Chondrocyte (in vitro differentiated cells): ENCODE data around the gene TCF7L2. TPM values are rescaled to one million over a fixed set of nuclear protein-coding genes. Genes with fewer than 3 reads are reported as not detected.

Experiments used
- DNase-seq: peaks from one replicate; pipeline ENCODE4 v3.0.0; 2021; ENCODE audit warnings: mixed read lengths, low spot score
- H3K27ac Mint-ChIP-seq: one replicate; pipeline ENCODE4 v1.8.0; 2021; ENCODE audit warnings: mild to moderate bottlenecking, moderate library complexity, mixed read lengths; ENCODE audit not compliant: unreplicated experiment
- H3K27me3 Mint-ChIP-seq: 2 replicates; pipeline ENCODE4 v1.8.0; 2021; ENCODE audit warnings: low read depth, mixed read lengths
- H3K36me3 Mint-ChIP-seq: 2 replicates; pipeline ENCODE4 v1.8.0; 2021; ENCODE audit warnings: low read depth, mixed read lengths
- H3K4me1 Mint-ChIP-seq: 2 replicates; pipeline ENCODE4 v1.8.0; 2021; ENCODE audit warnings: low read depth, mild to moderate bottlenecking, mixed read lengths
- H3K4me3 Mint-ChIP-seq: one replicate; pipeline ENCODE4 v1.8.0; 2021; ENCODE audit warnings: mild to moderate bottlenecking, moderate library complexity, mixed read lengths; ENCODE audit not compliant: unreplicated experiment
- H3K9me3 Mint-ChIP-seq: 2 replicates; pipeline ENCODE4 v1.8.0; 2021; ENCODE audit warnings: low read depth, mixed read lengths
- total RNA-seq: library from RNA; stranded (reverse); gene quantifications from 3 replicates; pipeline ENCODE4 v1.2.1, GENCODE V29; 2021
- TF ChIP-seq, protein P1 (sequence below): fragments of 200-600 bp; sonication (generic); IDR thresholded peaks from 2 replicates; pipeline ENCODE4 v1.5.0; 2021; ENCODE audit warnings: antibody characterized with exemption, mild to moderate bottlenecking, moderate library complexity

Gene TCF7L2
- total RNA-seq, 1 donor from 2014 or later = 30.9 TPM

DNA sequence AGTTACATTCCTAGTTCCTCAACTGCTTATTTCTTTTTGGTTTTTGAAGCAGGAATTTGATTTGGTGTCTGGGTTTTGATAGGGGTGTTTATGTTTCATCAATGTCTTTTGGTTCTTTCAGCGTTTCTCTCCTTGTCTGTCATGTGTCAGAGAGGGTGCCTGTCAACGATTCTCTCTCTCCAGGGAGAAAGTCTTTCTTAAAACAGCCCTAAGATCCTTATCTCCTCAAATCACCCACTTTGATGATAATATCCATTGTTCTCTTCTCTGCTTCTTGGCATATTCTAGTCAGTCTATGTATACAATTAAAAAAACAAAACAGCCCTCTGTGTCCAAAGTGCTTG, 77.2 kb downstream of the TCF7L2 start:
- H3K36me3 Mint-ChIP-seq = peaks cover 1% of the 10 kb centered on the region
- peak overlapping the region; percentile 87 for H3K27ac Mint-ChIP-seq
- H3K27me3 Mint-ChIP-seq = no peaks in the 10 kb centered on the region
- no peaks in the 10 kb centered on the region for H3K9me3 Mint-ChIP-seq
- peaks cover 62% of the 10 kb centered on the region for H3K4me1 Mint-ChIP-seq
- H3K4me3 Mint-ChIP-seq = peak overlapping the region; percentile 14
- DNase-seq = no peak
- TF ChIP-seq, protein P1, sequence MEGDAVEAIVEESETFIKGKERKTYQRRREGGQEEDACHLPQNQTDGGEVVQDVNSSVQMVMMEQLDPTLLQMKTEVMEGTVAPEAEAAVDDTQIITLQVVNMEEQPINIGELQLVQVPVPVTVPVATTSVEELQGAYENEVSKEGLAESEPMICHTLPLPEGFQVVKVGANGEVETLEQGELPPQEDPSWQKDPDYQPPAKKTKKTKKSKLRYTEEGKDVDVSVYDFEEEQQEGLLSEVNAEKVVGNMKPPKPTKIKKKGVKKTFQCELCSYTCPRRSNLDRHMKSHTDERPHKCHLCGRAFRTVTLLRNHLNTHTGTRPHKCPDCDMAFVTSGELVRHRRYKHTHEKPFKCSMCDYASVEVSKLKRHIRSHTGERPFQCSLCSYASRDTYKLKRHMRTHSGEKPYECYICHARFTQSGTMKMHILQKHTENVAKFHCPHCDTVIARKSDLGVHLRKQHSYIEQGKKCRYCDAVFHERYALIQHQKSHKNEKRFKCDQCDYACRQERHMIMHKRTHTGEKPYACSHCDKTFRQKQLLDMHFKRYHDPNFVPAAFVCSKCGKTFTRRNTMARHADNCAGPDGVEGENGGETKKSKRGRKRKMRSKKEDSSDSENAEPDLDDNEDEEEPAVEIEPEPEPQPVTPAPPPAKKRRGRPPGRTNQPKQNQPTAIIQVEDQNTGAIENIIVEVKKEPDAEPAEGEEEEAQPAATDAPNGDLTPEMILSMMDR = no peak

DNA sequence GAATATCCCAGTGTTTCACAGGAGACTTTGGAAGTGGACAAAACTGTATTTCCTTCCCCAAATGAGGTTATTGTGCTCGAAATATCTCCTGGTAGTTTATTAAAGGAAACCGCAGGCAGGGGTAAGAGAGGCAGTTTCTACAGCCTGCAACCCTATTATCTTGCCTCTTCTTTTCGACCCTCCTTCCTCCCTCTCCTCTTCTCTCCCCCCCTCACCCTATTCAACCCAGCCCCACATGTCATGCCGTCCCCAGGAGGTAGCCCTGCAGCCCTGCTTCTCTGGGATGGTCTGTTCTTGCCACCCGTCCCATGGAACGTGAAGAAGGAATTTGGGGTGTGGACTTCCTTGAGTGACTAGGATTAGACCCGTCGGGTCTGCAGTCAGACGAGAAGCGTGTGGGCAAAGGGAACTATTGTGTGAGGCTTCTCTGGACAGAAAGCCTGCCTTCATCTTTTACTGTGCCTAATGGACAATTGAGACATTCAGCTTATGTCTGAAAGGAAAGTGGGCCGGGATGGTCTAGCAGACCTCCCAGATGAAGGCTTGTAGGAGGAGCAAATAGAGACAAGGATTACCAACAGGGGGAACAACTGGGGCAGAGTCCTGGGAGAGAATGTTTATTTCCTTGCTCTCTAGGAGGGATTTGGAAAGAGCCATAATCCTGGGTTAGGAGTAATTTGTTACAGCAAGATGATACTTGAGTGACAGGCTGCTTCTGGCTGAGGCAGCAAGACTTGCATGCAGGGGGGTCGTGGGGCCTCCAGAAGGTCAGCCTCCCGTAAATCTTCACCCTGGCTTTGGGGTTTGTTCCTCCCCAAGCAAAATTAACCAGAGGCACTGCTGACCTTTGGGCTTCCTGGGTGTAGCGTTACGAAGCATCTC, 77.8 kb downstream of the TCF7L2 start:
- H3K4me1 Mint-ChIP-seq = peaks cover 63% of the 10 kb centered on the region
- DNase-seq = no peak
- no peaks in the 10 kb centered on the region for H3K9me3 Mint-ChIP-seq
- peak overlapping the region; percentile 87 for H3K27ac Mint-ChIP-seq
- no peaks in the 10 kb centered on the region for H3K27me3 Mint-ChIP-seq
- H3K4me3 Mint-ChIP-seq = peak overlapping the region; percentile 32
- TF ChIP-seq, protein P1 = peak; percentile 21
- peaks cover 1% of the 10 kb centered on the region for H3K36me3 Mint-ChIP-seq

DNA sequence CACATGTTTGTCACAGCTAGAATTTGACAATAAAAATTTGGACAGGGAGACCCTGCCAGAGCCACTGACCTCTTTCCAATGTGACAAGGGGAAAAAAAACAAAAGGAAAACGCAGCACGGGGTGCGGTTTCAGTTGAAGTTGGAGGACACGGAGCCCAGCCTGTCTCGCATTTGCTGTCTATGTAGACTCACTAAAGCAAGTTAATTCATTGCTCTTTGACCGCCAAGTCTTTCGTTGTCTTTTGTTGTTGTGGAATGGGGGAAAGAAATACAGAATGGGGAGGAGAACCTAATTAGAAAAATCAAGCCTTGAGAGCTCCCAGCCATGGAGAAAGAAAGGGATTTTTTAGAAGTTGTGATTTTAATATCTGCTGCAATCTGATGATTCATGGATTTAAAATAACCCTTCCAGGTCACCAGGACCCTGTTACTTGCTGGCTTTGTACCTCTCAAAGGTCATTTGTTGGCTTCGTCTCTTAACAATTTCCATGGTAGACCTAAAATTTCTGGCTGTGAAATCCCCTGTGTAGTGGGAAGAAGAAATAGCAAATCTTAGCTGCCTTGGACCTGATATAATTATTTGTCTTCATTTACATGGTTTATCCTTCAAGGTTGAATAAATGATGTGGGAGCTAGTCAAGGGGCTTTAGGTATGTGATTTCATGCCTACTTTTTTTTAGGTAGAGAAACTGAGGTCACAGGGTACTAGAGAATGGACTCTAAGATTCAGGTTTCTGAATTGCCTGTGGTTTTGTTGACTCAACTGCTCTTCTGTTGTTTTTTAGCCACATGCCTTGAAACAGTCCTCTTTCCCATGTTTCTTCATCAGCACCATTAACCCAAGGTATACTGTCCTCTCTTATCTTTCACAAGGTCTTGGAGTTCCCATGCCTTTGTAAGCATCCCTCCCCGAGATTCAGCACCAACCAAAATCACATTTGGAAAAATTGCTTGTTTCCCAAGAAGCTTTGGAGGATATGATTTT, 78.7 kb downstream of the TCF7L2 start:
- H3K36me3 Mint-ChIP-seq = peaks cover 1% of the 10 kb centered on the region
- H3K9me3 Mint-ChIP-seq = no peaks in the 10 kb centered on the region
- TF ChIP-seq, protein P1 = no peak
- no peaks in the 10 kb centered on the region for H3K27me3 Mint-ChIP-seq
- no peak for DNase-seq
- H3K27ac Mint-ChIP-seq = peak overlapping the region; percentile 87
- peak overlapping the region; percentile 28 for H3K4me3 Mint-ChIP-seq
- H3K4me1 Mint-ChIP-seq = peaks cover 60% of the 10 kb centered on the region

DNA sequence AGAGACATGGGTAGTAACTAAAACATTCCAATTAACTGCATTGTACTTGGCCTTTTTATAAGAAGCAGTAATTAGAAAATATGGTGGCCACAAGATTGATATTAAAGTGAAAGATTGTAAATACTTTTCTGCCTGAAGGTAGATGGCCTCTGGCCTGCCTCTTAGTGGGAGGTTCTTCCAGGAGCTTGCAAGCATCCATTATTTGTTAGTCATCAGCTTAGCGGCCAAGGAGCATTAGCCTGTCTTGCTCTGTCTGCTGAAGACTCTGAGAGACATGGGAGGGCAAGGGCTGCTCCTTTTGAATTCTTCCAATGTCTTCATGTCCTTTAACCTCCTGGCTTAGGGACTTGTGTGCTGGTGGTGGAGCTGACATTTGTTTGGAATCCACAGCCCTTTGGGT, 80.4 kb downstream of the TCF7L2 start:
- Mint-ChIP-seq H3K36me3 (peaks cover 2% of the 10 kb centered on the region), H3K27me3 (no peaks in the 10 kb centered on the region), H3K4me3 (no peak overlapping the region), H3K9me3 (no peaks in the 10 kb centered on the region), H3K4me1 (peaks cover 74% of the 10 kb centered on the region), H3K27ac (no peak overlapping the region)
- DNase-seq = no peak
- TF ChIP-seq, protein P1 = no peak

DNA sequence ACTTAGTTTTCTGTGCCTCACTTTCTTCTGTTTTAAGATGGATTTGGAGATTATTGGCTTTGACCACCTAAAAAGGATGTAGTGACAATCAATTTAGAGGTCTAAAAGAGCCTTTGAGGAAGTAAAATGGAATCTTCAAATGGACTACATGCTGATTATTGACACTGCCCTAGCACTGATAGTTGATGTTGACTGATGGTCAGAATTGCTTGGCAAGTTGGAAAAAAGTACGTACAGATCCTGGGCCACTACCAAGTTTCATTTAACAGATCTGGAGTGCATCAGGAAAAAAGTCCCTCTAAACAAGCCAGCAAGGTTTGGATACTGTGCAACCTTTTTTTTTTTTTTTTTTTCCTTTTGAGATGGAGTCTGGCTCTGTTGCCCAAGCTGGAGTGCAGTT, 81.1 kb downstream of the TCF7L2 start:
- Mint-ChIP-seq H3K9me3 (no peaks in the 10 kb centered on the region), H3K27ac (no peak overlapping the region), H3K27me3 (no peaks in the 10 kb centered on the region), H3K36me3 (peaks cover 2% of the 10 kb centered on the region), H3K4me3 (no peak overlapping the region), H3K4me1 (peaks cover 81% of the 10 kb centered on the region)
- TF ChIP-seq, protein P1 = no peak
- DNase-seq = no peak
